ENCODE results near the gene RAB4A.

DNA sequence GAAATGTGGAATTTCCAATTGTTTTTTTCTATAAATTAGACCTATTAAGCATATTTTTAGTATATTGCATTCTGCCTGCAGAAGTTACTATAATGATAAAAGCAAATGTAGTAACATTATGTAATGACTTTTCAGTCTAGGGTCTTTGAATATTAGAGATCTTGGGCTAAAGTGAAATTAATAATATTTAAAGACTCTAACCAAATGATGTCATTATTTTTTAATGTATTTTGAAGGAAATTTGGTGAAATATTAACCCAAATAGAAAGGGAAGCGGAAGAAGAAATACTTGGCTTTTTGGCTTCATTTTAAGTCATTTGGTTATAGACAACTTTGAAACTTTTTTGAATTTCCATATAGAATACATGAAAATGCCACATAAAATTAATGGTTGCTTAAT is 26.8 kb downstream of the RAB4A start:
- TF ChIP-seq, protein P1, sequence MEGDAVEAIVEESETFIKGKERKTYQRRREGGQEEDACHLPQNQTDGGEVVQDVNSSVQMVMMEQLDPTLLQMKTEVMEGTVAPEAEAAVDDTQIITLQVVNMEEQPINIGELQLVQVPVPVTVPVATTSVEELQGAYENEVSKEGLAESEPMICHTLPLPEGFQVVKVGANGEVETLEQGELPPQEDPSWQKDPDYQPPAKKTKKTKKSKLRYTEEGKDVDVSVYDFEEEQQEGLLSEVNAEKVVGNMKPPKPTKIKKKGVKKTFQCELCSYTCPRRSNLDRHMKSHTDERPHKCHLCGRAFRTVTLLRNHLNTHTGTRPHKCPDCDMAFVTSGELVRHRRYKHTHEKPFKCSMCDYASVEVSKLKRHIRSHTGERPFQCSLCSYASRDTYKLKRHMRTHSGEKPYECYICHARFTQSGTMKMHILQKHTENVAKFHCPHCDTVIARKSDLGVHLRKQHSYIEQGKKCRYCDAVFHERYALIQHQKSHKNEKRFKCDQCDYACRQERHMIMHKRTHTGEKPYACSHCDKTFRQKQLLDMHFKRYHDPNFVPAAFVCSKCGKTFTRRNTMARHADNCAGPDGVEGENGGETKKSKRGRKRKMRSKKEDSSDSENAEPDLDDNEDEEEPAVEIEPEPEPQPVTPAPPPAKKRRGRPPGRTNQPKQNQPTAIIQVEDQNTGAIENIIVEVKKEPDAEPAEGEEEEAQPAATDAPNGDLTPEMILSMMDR (IDR thresholded peaks at IDR 0.05) = no peak
- TF ChIP-seq POLR2A (IDR thresholded peaks at IDR 0.05) = no peak

Measured in thyroid gland (tissue), 4 donors.